NB4 (cell line): ENCODE measurements around the gene KIF4A.
"Not testable (repeated sequence)": the region's sequence is repeated elsewhere in the genome, so short reads cannot be mapped to it uniquely, and the experiment has no call there.

ENCODE experiments used
- DNase-seq: peaks from one replicate; pipeline ENCODE4 v3.0.0; 2010; ENCODE audit warnings: low read depth
- H3K4me3 ChIP-seq: one replicate; pipeline ENCODE4 v1.5.1; 2011; ENCODE audit warnings: mild to moderate bottlenecking, low read depth, low read length, moderate library complexity
- CTCF ChIP-seq: IDR thresholded peaks from one replicate; pipeline ENCODE4 v1.5.1; 2012; ENCODE audit warnings: low read depth, low read length
- MYC ChIP-seq: IDR thresholded peaks from 2 replicates; pipeline ENCODE4 v1.6.1; 2011; ENCODE audit warnings: low read depth, low read length
- POLR2A ChIP-seq: IDR thresholded peaks from 2 replicates; pipeline ENCODE4 v1.6.1; 2011; ENCODE audit warnings: mild to moderate bottlenecking; ENCODE audit not compliant: insufficient read length; ENCODE audit errors: extremely low read depth
- TF ChIP-seq, protein P1 (sequence below): IDR thresholded peaks from 2 replicates; pipeline ENCODE4 v1.6.1; 2011; ENCODE audit warnings: low read depth, low read length

Gene KIF4A

DNA sequence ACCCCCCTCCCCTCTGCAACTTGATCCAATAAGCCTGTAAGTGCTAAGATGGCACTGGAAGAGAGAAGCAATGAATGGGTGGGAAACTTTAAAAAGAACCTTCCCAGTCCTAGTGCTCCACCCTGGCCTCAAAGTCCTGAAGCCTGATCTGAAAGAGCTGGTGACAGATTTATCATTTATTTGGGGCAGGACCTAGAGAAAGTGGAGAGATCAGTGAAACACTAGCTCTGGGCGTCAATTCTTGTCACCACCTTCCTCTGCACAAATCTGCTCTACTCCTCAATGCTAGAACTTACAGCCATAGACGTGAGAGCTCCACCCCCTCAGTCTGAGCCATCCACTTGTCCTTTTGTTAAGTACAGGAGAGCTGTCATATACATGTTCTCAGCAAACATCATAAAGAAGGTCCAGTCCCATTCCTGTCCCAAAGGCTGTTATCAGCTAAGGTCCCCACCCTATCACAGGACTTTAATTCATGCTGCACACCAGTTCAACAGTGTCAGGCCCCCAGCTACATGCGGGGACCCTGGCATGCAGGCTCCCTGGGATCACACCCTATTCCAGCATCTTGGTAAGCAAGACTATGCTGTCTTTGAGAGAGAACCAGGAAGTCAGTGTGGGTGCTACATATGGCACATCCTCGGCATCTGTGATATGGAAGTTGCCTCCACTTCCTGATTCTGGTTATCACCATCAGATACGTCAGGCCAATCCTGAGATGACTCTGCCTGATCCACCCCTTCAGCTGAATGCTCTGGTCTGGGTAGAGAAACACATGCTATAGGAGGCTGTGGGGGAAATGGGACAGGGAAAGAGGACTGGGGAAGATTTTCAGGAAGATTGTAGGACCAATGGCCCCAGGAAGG, 32.2 kb upstream of the KIF4A start:
- H3K4me3 ChIP-seq: no peak overlapping the region
- DNase-seq: peak; percentile 6
- TF ChIP-seq, protein P1, sequence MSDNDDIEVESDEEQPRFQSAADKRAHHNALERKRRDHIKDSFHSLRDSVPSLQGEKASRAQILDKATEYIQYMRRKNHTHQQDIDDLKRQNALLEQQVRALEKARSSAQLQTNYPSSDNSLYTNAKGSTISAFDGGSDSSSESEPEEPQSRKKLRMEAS: no peak
- TF ChIP-seq POLR2A (no peak), MYC (no peak), CTCF (no peak)

DNA sequence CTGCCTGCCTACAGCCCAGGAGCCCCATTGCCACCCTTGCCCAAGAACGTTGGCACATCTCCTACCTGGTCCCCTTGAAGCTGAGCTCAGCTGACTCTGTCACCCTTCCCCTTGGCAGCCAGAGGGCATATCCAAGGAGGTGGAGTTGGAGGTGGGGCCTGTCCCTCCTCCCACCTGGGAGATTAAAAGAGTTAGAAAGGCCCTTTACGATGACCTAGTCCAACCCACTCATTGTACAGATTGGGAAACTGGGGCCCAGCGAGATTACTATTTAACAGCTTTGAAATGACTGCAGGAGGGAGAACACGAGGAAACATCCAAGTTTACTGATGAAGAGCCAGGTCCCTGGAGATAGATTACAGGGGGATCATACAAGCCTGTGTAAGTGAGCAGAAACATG, 29.8 kb upstream of the KIF4A start, which contains the start of gene P2RY4:
TSS of gene P2RY4 (minus strand) at position 101 of the 400 bp plus-strand sequence. CDS start 580 bp downstream, outside the sequence.
- TF ChIP-seq MYC (no peak), CTCF (no peak), POLR2A (no peak)
- TF ChIP-seq, protein P1: no peak
- H3K4me3 ChIP-seq: no peak within 1 kb of the TSS
- no peak for DNase-seq

GRCh38 chrX:70262952-70263567, 26.8 kb upstream of the KIF4A start:
- H3K4me3 ChIP-seq: no peak overlapping the region
- TF ChIP-seq CTCF (peak; percentile 75), POLR2A (no peak)
- DNase-seq: peak; percentile 66

- TF ChIP-seq MYC (no peak), POLR2A (no peak), CTCF (no peak)
- TF ChIP-seq, protein P1: no peak
- peak; percentile 3 for DNase-seq
- H3K4me3 ChIP-seq: no peak overlapping the region
Observed at GRCh38 chrX:70264784-70265183, 25.1 kb upstream of the KIF4A start.

GRCh38 chrX:70268034-70268433, 21.9 kb upstream of the KIF4A start, which contains the start of gene ARR3:
Gene ARR3 (plus strand): TSS chrX:70268334. CDS start chrX:70269386, 1,052 bp downstream.
- no peak within 1 kb of the TSS for H3K4me3 ChIP-seq
- no peak for DNase-seq
- TF ChIP-seq POLR2A (no peak), MYC (no peak), CTCF (no peak)
- TF ChIP-seq, protein P1: no peak

DNA sequence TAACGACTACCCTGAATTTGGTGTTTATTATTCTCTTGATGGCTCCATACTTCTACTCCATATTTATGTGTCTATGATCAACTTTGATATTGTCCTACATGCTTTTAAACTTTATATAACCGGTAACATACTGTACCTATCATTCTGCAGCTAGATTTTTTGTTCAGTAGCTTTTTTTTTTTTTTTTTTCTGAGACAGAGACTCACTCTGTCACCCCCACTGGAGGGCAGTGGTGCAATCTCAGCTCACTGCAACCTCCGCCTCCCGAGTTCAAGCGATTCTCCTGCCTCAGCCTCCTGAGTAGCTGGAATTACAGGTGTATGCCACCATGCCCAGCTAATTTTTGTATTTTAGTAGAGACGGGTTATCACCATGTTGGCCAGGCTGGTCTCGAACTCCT, 15.9 kb upstream of the KIF4A start:
- DNase-seq, H3K4me3 ChIP-seq: not testable (repeated sequence)
